ENCODE measurements around the gene ECE1.

Gene ECE1

GRCh38 chr1:21251773-21252471, 38.3 kb downstream of the ECE1 start:
- no peak for TF ChIP-seq CTCF (IDR thresholded peaks at IDR 0.05; ENCODE audit: extremely low read depth, insufficient read depth, missing control alignments)
- in situ Hi-C loops (cut with MboI; ENCODE audit: low pct_unique_long_range_greater_than_20kb, low sequenced_read_pairs, unreplicated experiment): loop anchor here (10.0 kb wide), 1 partner anchor 113 kb away; no protein-coding TSS in a partner anchor
- DNase-seq (ENCODE audit: low spot score): no peak

DNA sequence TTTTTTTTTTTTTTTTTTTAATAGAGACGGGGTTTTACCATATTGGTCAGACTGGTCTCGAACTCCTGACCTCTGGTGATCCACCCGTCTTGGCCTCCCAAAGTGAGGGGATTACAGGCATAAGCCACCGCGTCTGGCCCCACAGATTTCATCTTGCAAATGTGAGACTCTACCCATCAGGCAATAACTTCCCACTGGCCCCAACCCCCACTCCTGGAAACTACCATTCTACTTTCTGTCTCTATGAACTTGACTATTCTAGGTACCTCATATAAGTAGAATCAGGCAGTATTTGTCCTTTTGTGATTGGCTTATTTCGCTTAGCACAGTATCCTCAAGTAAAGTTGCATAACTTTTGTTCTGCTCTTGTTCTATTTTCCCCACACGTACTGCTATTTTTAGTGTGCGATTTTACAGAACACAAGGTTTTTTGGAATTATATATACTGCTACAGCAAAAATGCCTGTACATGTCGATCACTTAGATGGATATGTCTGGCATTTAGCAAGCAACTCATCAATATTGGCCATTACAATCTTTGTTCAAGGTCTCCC, 40.2 kb downstream of the ECE1 start:
- no peak for TF ChIP-seq CTCF (IDR thresholded peaks at IDR 0.05; ENCODE audit: extremely low read depth, insufficient read depth, missing control alignments)
- DNase-seq (ENCODE audit: low spot score): no peak
- in situ Hi-C loops (cut with MboI; ENCODE audit: low pct_unique_long_range_greater_than_20kb, low sequenced_read_pairs, unreplicated experiment): loop anchor here (10.0 kb wide), 1 partner anchor 115 kb away; no protein-coding TSS in a partner anchor

GRCh38 chr1:21247892-21248715, 42.2 kb downstream of the ECE1 start:
- in situ Hi-C loops (cut with MboI; ENCODE audit: low pct_unique_long_range_greater_than_20kb, low sequenced_read_pairs, unreplicated experiment): no loop called here
- no peak for DNase-seq (ENCODE audit: low spot score)

DNA sequence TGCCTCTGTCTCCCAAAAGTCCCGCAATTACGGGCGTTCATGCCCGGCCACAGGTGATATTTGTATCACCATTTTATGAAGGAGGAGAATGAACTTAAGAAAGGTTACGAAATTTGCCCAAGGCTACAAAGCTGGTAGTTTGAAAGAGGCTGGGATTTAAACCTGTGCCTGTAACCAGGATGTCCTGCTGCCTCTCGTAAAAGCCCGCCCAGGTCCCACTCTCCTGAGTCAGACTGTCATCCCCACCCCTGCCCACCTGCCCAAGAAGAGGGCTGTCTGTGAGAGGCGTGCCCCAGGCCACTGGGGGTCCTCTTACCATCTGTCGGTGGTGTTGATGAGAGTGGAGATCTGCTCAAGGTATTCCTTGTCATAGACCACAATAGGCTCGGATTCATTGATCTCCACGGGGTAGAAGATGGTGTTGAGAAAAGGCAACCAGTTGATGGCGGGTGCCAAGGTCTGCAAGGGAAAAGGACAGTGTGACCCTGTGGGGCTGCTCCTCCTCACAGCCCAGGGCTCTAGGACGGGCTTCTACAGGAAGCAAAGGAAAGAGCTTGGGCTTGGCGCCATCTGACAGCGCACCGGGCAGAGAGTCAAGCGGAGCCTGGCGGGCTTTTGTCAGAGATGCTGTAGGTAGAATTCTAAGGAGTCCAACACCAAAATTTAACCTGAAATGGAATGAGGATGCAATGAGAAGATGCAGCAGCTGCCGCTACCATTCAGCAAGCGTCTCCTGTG, 43.2 kb downstream of the ECE1 start:
- no peak for TF ChIP-seq CTCF (IDR thresholded peaks at IDR 0.05; ENCODE audit: extremely low read depth, insufficient read depth, missing control alignments)
- in situ Hi-C loops (cut with MboI; ENCODE audit: low pct_unique_long_range_greater_than_20kb, low sequenced_read_pairs, unreplicated experiment): no loop called here
- DNase-seq (ENCODE audit: low spot score): no peak

More at GRCh38 chr1:21247892-21248715, 42.2 kb downstream of the ECE1 start:
- TF ChIP-seq CTCF (IDR thresholded peaks at IDR 0.05; ENCODE audit: extremely low read depth, insufficient read depth, missing control alignments): no peak

GRCh38 chr1:21245688-21246229, 44.5 kb downstream of the ECE1 start:
- in situ Hi-C loops (cut with MboI; ENCODE audit: low pct_unique_long_range_greater_than_20kb, low sequenced_read_pairs, unreplicated experiment): no loop called here
- TF ChIP-seq CTCF (IDR thresholded peaks at IDR 0.05; ENCODE audit: extremely low read depth, insufficient read depth, missing control alignments): no peak
- no peak for DNase-seq (ENCODE audit: low spot score)

All from GM13977 (cell line).